ENCODE results near the gene TTC8. TPM values are rescaled to one million over a fixed set of nuclear protein-coding genes. Genes with fewer than 3 reads are reported as not detected.

TTC8 gene
- total RNA-seq, 1 donor from 2014 or later: 30.0 TPM

DNA sequence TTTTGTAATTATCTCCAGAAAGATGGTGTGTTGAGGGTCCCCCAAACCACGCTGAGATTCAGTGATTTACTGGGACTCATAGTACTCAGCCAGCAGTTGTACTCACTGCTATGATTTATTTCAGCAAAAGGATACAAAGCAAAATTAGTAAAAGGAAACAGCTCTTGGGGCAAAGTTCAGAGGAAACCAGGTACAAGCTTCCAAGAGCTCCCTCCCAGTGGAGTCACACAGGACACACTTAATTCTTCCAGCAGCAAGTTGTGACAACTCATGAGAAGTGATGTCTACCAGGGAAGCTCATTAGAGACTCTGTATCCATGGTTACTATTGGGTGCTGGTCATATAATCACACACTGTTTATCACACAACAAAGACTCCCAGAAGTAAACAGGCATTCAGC is 38.7 kb downstream of the TTC8 start:
- DNase-seq (ENCODE audit: low spot score, unreplicated experiment): no peak
- no peak overlapping the region for H3K4me3 Mint-ChIP-seq (ENCODE audit: low read depth)

DNA sequence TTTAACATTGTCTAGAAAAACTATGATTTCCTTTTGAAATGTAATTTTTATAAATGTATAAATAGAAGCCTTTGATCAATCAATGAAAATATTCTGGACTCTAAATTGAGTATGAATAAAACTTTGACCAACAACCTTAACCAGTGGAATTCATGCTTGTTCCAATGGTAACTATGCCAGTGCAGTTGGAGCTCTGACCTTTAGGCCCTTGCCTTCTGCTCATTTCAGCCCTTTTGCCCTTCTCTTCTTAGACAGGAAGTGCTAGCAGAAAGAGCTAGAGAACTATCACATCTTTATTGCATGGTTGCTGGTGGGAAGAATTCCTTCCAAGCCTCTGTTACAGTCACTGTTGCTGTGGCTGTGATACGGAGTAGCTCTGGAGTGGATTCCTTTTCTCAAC is 39.7 kb downstream of the TTC8 start:
- Mint-ChIP-seq H3K36me3 (ENCODE audit: insufficient read depth) (peaks cover 17% of the 10 kb centered on the region), H3K9me3 (ENCODE audit: low read depth) (peaks cover under 1% of the 10 kb centered on the region), H3K27me3 (no peaks in the 10 kb centered on the region), H3K27ac (no peak overlapping the region), H3K4me1 (ENCODE audit: low read depth) (peaks cover 7% of the 10 kb centered on the region), H3K4me3 (ENCODE audit: low read depth) (no peak overlapping the region)
- no peak for DNase-seq (ENCODE audit: low spot score, unreplicated experiment)
- TF ChIP-seq, protein P1, sequence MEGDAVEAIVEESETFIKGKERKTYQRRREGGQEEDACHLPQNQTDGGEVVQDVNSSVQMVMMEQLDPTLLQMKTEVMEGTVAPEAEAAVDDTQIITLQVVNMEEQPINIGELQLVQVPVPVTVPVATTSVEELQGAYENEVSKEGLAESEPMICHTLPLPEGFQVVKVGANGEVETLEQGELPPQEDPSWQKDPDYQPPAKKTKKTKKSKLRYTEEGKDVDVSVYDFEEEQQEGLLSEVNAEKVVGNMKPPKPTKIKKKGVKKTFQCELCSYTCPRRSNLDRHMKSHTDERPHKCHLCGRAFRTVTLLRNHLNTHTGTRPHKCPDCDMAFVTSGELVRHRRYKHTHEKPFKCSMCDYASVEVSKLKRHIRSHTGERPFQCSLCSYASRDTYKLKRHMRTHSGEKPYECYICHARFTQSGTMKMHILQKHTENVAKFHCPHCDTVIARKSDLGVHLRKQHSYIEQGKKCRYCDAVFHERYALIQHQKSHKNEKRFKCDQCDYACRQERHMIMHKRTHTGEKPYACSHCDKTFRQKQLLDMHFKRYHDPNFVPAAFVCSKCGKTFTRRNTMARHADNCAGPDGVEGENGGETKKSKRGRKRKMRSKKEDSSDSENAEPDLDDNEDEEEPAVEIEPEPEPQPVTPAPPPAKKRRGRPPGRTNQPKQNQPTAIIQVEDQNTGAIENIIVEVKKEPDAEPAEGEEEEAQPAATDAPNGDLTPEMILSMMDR (IDR thresholded peaks at IDR 0.05; ENCODE audit: unreplicated experiment): no peak

More for the DNA sequence above, 38.7 kb downstream of the TTC8 start:
- peaks cover 22% of the 10 kb centered on the region for H3K36me3 Mint-ChIP-seq (ENCODE audit: insufficient read depth)
- no peak overlapping the region for H3K27ac Mint-ChIP-seq
- TF ChIP-seq, protein P1 (IDR thresholded peaks at IDR 0.05; ENCODE audit: unreplicated experiment): no peak
- no peaks in the 10 kb centered on the region for H3K27me3 Mint-ChIP-seq
- peaks cover 7% of the 10 kb centered on the region for H3K4me1 Mint-ChIP-seq (ENCODE audit: low read depth)
- H3K9me3 Mint-ChIP-seq (ENCODE audit: low read depth): peaks cover 4% of the 10 kb centered on the region

DNA sequence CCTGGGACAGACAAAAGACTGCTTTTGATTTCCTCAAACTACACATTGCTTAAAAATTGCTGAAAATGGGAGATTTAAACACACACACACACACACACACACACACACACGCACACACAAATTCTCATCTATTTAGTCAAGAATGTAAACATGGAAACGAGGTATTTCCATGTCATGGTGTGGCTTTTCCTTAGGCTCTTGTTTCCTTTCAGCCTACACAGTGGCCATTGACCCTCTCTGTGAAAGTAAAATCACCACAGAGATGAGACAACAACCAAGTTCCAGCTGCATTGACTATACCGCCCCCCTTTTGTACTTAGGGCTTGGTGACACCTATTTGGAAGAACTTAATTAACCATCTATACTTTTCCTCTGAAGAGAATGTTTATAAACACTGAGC is 41.9 kb downstream of the TTC8 start:
- TF ChIP-seq, protein P1 (IDR thresholded peaks at IDR 0.05; ENCODE audit: unreplicated experiment): no peak
- no peak for DNase-seq (ENCODE audit: low spot score, unreplicated experiment)
- H3K36me3 Mint-ChIP-seq (ENCODE audit: insufficient read depth): peaks cover 12% of the 10 kb centered on the region
- H3K4me3 Mint-ChIP-seq (ENCODE audit: low read depth): no peak overlapping the region
- H3K27me3 Mint-ChIP-seq: no peaks in the 10 kb centered on the region
- peaks cover 7% of the 10 kb centered on the region for H3K4me1 Mint-ChIP-seq (ENCODE audit: low read depth)
- H3K27ac Mint-ChIP-seq: no peak overlapping the region
- H3K9me3 Mint-ChIP-seq (ENCODE audit: low read depth): no peaks in the 10 kb centered on the region

DNA sequence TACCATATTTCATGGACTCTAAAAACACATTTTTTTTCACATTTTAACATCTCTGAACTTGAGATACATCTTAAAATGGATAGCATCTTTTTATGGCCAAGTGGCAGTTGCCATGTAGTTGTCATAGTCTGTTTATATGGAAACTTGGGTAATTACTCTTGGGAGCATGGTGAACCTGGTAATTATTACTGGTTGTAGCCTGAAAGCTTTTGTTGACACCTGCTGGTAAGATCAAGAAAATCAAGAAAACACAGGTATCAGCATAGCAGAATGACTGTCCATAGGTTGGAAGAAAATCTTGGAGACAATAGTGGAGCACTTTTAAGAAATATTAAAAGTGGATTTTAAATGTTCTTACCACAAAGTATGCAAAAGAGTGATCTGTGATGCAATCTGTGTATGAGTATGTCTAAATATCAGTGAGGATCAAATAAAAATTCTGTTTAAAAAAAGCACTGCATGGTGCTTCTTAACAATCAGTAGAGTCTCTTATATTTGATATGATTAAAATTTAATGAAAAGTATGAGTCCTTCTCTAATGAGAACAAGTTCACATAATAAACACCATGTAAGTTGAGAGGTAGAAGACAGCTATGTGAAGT is 44.2 kb downstream of the TTC8 start:
- no peaks in the 10 kb centered on the region for H3K27me3 Mint-ChIP-seq
- H3K4me1 Mint-ChIP-seq (ENCODE audit: low read depth): no peaks in the 10 kb centered on the region
- TF ChIP-seq, protein P1 (IDR thresholded peaks at IDR 0.05; ENCODE audit: unreplicated experiment): peak; percentile 50
- H3K36me3 Mint-ChIP-seq (ENCODE audit: insufficient read depth): peaks cover 15% of the 10 kb centered on the region
- no peak overlapping the region for H3K4me3 Mint-ChIP-seq (ENCODE audit: low read depth)
- DNase-seq (ENCODE audit: low spot score, unreplicated experiment): no peak
- H3K9me3 Mint-ChIP-seq (ENCODE audit: low read depth): no peaks in the 10 kb centered on the region
- no peak overlapping the region for H3K27ac Mint-ChIP-seq

DNA sequence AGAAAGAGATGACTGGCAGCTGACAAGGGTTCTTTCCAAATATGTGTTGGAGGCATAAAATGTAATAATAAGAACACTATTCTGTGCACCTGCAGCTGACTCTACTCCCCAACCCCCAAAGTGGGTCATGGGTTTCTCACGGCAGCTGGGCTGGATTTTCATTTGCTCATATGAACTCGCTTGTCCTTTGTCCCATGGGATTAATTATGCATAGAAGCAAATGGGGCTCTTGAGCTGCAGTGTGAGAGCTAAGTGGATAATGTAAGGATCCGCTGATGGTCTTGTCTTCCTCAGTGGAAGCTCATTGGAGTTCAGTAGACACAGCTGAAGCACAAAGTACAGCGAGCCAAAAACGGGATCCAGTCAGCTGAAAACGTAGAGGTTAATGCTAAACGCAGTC is 46.3 kb downstream of the TTC8 start:
- DNase-seq (ENCODE audit: low spot score, unreplicated experiment): no peak
- Mint-ChIP-seq H3K36me3 (ENCODE audit: insufficient read depth) (peaks cover 13% of the 10 kb centered on the region), H3K4me3 (ENCODE audit: low read depth) (no peak overlapping the region), H3K27ac (no peak overlapping the region), H3K4me1 (ENCODE audit: low read depth) (no peaks in the 10 kb centered on the region), H3K27me3 (no peaks in the 10 kb centered on the region), H3K9me3 (ENCODE audit: low read depth) (no peaks in the 10 kb centered on the region)
- TF ChIP-seq, protein P1 (IDR thresholded peaks at IDR 0.05; ENCODE audit: unreplicated experiment): no peak

All from progenitor cell of endocrine pancreas (in vitro differentiated cells).